Kidney epithelial cell (primary cell): ENCODE results near the gene FOXE1. TPM values are rescaled to one million over a fixed set of nuclear protein-coding genes. Genes with fewer than 3 reads are reported as not detected.

ENCODE experiments used
- DNase-seq: peaks from one replicate; pipeline ENCODE4 v3.0.0-alpha.2; 2010; ENCODE audit warnings: low read depth
- H3K27me3 ChIP-seq: 2 replicates; pipeline ENCODE4 v1.6.0; 2011; ENCODE audit warnings: low read length; ENCODE audit not compliant: control insufficient read depth, insufficient read depth
- H3K36me3 ChIP-seq: 2 replicates; pipeline ENCODE4 v1.5.1; 2011; ENCODE audit warnings: low read length; ENCODE audit not compliant: control insufficient read depth, insufficient read depth
- H3K4me3 ChIP-seq: 2 replicates; pipeline ENCODE4 v1.5.1; 2011; ENCODE audit warnings: low read depth, mild to moderate bottlenecking, control low read depth, low read length
- total RNA-seq: library from RNA; depleted of rRNA; stranded (reverse); fragments of >200 nt; gene quantifications from 2 replicates; pipeline ENCODE4 v1.2.3, GENCODE V29; 2015
- TF ChIP-seq, protein P1 (sequence below): IDR thresholded peaks from 2 replicates; pipeline ENCODE4 v1.5.1; 2011; ENCODE audit warnings: mild to moderate bottlenecking, moderate library complexity, low read length, control low read depth, inconsistent platforms; ENCODE audit not compliant: insufficient read depth, poor library complexity, severe bottlenecking

The FOXE1 gene
- total RNA-seq, 1 donor from 2014 or later = 0.04 TPM

DNA sequence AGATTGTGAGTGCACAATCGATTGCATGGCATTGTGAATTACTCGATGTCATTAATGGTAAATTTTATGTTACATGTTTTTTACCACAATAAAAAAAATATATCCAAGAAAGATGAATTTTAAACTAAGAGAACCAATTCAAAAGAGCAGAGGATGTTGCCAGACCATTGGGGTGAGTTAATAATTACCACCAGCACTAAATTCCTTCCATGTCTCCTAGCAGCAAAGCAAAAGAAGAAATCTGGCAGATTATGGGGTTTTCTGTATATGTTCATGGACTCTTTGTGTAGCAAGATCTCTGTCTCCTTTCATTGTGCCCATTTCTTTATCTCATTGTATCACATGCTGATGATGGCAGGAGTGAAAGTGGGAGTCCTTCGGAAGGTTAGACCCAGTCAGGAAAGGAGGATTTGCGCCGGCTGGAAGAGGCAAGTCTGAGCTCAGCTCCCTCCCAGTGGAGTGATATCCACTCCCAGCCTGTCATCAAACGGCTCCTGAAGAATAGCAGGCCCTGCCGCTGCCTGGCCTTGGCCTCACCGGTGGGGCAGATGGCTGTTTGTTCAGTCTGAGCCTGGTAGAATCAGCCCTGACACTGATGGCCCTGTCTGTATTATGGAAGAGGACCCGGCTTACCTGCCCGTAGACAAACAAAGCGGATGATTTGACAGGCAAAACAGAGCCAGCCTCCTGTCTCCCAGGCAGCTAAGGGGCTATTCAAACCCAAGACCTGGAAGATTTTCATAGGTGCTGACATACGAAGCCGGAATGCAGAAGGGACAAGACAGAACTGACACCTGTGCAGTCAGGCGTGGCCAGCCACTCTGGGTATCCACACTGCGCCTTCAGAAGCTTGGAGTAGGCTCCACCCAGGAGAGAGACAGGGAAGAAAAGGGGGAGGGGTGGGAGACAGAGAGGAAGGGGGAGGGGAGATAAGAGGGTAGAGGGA, 21.9 kb upstream of the FOXE1 start:
- Histone ChIP-seq H3K4me3 (no peak overlapping the region), H3K36me3 (no peaks in the 10 kb centered on the region), H3K27me3 (no peaks in the 10 kb centered on the region)
- TF ChIP-seq, protein P1, sequence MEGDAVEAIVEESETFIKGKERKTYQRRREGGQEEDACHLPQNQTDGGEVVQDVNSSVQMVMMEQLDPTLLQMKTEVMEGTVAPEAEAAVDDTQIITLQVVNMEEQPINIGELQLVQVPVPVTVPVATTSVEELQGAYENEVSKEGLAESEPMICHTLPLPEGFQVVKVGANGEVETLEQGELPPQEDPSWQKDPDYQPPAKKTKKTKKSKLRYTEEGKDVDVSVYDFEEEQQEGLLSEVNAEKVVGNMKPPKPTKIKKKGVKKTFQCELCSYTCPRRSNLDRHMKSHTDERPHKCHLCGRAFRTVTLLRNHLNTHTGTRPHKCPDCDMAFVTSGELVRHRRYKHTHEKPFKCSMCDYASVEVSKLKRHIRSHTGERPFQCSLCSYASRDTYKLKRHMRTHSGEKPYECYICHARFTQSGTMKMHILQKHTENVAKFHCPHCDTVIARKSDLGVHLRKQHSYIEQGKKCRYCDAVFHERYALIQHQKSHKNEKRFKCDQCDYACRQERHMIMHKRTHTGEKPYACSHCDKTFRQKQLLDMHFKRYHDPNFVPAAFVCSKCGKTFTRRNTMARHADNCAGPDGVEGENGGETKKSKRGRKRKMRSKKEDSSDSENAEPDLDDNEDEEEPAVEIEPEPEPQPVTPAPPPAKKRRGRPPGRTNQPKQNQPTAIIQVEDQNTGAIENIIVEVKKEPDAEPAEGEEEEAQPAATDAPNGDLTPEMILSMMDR = no peak
- no peak for DNase-seq

DNA sequence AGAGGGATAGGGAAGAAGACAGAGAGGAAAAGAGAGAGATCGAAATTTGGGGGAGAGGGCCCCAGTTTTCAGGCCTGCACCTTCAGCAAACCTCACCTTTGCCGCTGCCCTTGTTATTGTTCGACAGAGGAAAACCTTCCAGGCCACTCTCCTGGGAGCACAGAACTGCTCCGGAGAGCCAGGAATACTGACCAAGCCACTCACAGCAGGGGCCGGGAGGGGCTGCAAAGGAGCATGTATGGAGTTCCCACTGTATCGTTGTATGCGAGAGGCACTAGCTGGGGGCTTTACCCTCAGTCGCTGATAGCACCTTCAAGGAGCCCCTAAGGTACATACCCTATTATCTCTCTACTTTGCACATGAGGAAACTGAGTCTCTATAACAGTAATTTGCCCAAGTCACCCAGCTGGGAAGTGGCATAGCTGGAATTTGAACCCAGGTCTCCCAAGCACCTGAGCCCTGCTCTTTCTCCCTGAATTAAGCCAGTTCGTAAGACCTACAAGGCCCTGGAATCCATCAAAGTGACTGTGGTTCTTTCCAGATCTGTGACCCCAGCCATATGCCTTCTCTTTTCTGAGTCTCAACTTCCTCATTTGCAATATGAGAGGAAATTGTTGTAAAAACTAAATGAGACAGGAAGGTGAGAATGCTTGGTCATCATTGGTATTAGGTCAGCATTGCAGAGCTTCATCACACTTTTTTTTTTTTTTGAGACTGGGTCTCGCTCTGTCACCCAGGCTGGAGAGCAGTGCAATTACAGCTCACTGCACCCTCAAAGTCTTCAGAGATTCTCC, 21.0 kb upstream of the FOXE1 start:
- TF ChIP-seq, protein P1 = no peak
- Histone ChIP-seq H3K36me3 (no peaks in the 10 kb centered on the region), H3K27me3 (no peaks in the 10 kb centered on the region), H3K4me3 (no peak overlapping the region)
- no peak for DNase-seq

DNA sequence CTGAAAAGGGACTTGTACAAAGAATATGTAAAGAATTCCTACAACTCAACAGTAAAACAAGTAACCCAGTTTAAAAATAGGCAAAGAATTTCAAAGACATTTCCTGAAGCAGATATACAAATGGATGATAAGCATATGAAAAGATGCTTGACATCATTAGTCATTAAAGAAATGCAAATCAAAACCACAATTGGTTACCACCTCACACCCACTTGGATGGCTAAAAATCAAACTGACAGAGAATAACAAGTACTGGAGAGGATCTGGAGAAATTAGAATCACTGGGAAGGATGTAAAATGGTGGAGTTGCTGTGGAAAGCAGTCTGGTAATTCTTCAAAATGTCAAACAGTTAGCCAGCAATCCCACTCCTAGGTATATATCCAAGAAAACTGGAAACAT, 12.5 kb upstream of the FOXE1 start:
- TF ChIP-seq, protein P1 = no peak
- Histone ChIP-seq H3K4me3 (no peak overlapping the region), H3K36me3 (no peaks in the 10 kb centered on the region), H3K27me3 (no peaks in the 10 kb centered on the region)
- no peak for DNase-seq

DNA sequence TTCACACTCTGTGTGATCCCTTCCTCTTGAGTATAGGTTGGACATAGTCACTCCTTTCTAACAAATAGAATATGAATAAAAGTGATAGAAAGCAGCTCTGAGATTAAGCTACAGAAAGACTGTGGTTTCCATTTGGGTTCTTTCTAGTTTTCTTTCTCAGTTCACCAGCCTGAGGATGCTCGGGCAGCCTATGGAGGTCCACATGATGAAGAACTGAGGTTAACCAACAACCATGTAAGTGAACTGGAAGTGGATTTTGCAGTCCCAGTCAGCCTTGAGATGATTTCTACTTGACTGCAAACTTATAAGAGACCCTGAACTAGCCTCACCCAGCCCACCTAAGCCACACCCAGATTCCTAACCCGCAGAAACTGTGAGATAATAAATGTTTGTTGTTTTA, 10.1 kb upstream of the FOXE1 start:
- no peak overlapping the region for H3K4me3 ChIP-seq
- no peaks in the 10 kb centered on the region for H3K36me3 ChIP-seq
- H3K27me3 ChIP-seq = peaks cover 20% of the 10 kb centered on the region
- DNase-seq = no peak
- TF ChIP-seq, protein P1 = no peak

DNA sequence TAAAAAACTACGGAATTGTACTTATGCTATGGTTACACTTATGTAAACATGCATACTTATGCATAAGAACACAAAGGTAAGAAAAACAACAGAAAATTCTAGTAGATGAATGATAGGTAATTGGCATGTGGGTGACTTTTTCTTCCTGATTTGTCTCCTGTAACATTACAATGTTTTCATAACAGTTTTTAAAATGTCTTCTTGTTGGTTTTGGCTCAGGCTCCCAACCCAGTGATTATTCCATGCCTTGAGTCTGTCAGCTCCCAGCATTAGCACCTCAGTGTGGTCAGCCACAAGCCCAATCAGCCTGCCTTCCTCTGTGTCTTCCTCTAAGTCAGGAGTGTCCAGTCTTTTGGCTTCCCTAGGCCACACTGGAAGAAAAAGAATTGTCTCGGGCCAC, 7.9 kb upstream of the FOXE1 start:
- Histone ChIP-seq H3K4me3 (no peak overlapping the region), H3K27me3 (peaks cover 40% of the 10 kb centered on the region), H3K36me3 (no peaks in the 10 kb centered on the region)
- TF ChIP-seq, protein P1 = no peak
- no peak for DNase-seq
